NK-92 (cell line): ENCODE data around the gene CDX1.
"Not testable (repeated sequence)": the region's sequence is repeated elsewhere in the genome, so short reads cannot be mapped to it uniquely, and the experiment has no call there.

Source experiments
- DNase-seq: peaks from one replicate; lab custom pipeline; 2025; ENCODE audit not compliant: unreplicated experiment; lab: John Stamatoyannopoulos, UW

Gene CDX1

DNA sequence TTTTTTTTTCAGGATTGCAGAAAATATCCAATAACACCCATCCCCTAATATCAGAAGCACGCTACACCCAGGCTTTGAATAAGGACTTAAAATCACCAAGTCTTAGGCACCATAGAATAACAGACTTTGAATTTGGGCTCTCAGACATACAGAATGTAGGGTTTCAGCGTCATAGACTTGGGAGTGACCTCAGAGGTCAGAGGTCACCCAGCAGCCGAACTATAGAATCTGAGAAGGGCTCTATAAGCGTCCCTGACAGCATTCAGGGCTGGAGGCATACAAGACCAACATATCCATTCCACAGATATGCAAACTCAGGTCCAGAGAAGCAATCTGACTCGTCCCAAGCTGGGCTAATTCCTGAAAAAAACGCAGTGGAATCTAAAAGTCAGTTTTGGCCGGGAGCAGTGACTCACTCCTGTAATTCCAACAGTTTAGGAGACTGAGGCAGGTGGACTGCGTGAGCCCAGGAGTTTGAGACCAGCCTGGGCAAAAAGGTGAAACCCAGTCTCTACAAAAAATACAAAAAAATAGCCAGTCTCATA lies 58.0 kb downstream of the CDX1 start:
- DNase-seq, result no peak

- no peak for DNase-seq
Observed at GRCh38 chr5:150227036-150227435, 60.5 kb downstream of the CDX1 start.

DNA sequence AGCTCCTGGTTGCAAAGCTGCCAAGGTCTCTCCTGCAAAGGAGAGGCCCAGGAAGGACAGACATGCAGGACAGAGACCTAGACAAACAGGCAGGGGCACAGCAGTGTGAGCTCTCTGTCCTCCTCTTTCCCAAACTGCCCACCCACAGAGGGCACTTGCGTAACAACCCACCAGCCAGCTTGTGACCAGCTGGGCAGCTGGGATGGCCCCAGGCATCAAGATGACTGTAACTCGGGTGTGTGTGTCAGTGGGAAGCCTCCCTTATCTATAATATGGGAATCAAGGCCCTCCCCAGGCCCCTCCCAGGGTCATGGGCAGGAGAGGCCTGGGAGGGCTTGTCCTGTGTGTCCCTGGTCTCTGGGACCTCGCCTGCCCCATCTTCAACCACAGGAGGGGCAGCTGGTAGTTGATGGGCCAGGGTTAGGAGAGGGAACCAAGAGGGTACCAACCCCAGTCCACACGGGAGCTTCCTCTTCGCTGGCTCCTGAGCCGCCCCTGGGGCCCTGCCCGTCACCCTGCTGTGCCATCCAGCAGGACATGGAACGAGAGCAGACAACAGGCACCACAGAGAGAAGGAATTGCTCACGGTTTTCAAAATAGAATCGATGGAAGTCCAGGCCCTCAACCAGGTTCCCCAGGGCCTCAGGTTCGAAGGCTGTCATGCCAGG lies 61.2 kb downstream of the CDX1 start:
- DNase-seq, result no peak

DNA sequence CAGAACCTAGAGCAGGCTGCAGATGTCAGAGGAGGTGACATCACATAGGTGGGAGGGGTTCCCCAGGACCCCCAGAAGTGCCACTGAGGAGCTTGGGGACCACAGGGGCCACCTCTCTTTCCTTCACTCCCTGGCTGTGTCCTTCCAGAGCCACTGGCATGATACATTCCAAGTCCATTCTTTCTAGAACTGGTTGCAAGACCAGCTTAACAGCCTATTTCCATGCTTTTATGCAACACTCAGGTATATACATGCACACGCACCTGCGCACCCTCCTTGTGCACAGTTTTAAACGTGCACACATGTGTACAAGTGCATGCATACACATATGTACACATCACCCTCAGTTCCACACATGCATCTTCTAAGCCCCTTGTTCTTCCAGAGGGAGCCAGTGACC lies 63.0 kb downstream of the CDX1 start:
- DNase-seq, result no peak

GRCh38 chr5:150230842-150231241 lies 64.3 kb downstream of the CDX1 start:
- DNase-seq, result no peak

DNA sequence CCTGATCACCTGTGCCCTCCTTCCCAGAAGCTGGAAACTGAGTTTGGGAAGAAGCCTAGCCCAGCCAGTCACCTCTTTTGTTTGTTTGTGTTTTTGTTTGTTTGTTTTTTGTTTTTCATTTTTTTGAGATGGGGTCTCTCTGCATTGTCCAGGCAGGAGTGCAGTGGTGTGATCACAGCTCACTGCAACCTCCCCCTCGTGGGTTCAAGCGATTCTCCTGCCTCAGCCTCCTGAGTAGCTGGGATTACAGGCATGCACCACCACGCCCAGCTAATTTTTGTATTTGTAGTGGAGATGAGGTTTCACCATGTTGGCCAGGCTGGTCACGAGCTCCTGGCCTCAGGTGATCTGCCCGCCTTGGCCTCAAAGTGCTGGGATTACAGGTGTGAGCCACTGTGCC lies 67.1 kb downstream of the CDX1 start:
- not testable (repeated sequence) for DNase-seq
